Brain pericyte (primary cell): ENCODE data around the gene TIGD6.
A peak's percentile ranks its signal among the peaks of the same experiment; 100 is the strongest.
"Not testable (repeated sequence)": the region's sequence is repeated elsewhere in the genome, so short reads cannot be mapped to it uniquely, and the experiment has no call there.

Experiments
- DNase-seq: peaks from one replicate; pipeline ENCODE4 v3.0.0-alpha.2; 2012; ENCODE audit warnings: low read depth, low spot score

TIGD6 gene

GRCh38 chr5:149975409-149975808, 25.0 kb downstream of the TIGD6 start:
- no peak for DNase-seq

- no peak for DNase-seq
Observed at GRCh38 chr5:149969181-149969930, 31.1 kb downstream of the TIGD6 start.

GRCh38 chr5:149966946-149967345, 33.5 kb downstream of the TIGD6 start:
- DNase-seq: no peak

DNA sequence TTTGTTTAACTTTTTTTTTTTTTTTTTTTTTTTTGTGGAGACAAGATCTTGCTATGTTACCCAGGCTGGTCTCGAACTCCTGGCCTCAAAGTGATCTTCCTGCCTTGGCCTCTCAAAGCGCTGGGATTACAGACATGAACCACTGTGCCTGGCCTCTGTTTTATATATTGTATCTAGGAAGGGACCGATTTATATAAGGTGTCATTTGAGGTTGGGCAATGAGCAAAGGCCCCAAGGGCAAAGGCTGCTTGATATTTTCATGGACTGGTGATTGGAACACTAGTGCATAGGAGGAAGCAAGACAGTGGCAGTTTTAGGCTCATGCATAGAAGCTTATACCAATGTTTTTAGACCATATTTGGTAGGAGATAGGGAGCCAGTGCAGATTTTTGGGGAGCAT, 36.7 kb downstream of the TIGD6 start:
- no peak for DNase-seq

- no peak for DNase-seq
Observed at GRCh38 chr5:149962601-149963300, 37.7 kb downstream of the TIGD6 start.

- DNase-seq: no peak
Observed at GRCh38 chr5:149961957-149962409, 38.5 kb downstream of the TIGD6 start.

DNA sequence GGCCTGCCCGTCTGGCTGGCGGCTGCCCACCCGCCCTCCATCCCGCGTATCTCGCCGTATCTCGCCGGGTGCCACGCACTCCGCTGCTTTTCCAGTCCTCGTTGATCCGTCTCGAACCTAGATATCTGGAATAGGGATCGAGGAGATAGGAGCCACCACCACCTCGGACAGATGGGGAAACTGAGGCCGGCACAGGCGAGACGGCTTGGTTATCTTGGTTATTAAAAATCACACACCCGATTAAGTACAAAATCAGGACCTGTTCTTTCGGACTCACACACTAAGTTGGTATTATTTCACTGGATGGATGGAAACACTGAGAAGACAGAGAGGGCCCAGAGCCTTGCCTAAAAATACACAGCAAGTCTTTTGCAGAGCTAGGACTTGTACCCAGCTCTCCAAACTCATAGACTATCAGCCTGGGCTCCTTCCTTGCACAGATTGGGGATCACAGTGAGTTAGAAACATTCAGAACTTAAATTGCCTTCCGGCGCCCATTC, 39.2 kb downstream of the TIGD6 start:
- DNase-seq: no peak

- peak; percentile 91 for DNase-seq
Observed at GRCh38 chr5:149960272-149961185, 39.9 kb downstream of the TIGD6 start, which contains the start of gene SLC26A2. SLC26A2 (plus strand) TSS chr5:149960758; CDS start chr5:149977653, 16,895 bp downstream.

- no peak for DNase-seq
Observed at GRCh38 chr5:149959406-149960236, 40.8 kb downstream of the TIGD6 start.

GRCh38 chr5:149957855-149958254, 42.6 kb downstream of the TIGD6 start:
- DNase-seq: no peak

- no peak for DNase-seq
Observed at GRCh38 chr5:149956685-149957084, 43.8 kb downstream of the TIGD6 start.

DNA sequence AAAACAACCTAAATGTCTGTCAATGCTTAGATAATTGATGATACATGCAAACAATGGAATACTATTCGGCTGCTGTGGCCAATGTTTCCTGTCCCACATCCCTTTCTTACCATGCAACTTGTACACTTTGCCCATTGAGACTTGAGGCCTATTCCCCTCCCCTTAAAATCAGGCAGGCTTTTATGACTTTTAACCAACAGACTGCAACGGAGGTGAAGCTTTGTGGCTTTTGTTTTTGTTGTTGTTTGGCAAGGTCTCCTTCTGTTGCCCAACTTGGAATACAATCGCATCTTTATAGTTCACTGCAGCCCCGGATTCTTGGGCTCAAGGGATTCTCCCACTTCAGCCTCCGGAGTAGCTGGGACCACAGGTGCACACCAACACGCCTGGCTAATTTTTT, 45.7 kb downstream of the TIGD6 start:
- DNase-seq: no peak

DNA sequence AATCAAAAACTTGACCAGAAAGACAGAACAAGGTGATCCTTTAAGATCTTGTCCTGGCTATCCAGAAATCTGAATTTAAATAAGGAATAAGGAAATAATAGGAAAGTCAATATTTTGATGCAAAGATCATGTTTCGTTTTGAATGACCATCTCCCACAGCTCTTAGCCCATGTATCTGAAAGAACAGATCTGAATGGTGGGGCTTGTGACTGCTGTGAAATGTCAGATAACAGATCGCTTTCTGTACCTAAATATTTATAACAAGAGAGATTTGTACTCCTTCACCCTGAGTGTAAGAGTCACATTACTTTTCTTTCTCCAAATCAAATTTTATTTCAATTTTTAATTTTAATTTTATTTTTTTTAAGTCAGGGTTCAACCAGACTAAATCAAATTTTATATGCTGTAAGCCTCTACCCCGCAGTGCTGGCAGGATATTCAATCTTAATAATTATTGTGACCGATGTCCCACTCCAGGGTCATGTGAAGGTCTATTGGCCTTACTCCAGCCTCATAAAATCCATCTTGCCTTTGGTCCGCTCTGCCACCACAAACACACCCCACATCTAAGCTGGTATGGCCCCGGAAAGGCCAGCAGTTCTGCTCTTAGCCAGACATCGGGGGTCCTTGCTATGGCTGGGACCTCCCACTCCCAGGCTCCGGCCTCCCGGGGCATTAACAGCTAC, 46.9 kb downstream of the TIGD6 start:
- no peak for DNase-seq

- DNase-seq: no peak
Observed at GRCh38 chr5:149951138-149951749, 49.2 kb downstream of the TIGD6 start.

- no peak for DNase-seq
Observed at GRCh38 chr5:149948993-149949392, 51.5 kb downstream of the TIGD6 start.

DNA sequence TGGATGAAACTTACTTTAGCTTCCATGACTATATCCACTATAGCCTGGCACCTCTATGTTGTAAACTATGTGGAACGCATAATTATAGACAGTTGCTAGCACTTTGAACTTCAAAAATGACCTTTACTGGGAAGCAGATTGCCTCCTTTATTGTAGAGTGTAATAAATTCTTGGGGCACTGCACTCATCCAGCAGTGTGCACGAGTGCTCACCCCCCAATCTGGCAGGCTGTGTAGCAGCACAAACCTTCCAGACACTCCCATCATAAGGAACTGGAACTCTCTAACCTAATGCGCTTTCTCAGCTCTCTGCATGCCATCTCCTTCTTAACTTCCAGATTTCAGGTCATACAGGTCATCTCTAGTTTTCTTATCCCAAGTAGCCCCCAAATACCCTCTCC, 54.3 kb downstream of the TIGD6 start:
- DNase-seq: no peak

DNA sequence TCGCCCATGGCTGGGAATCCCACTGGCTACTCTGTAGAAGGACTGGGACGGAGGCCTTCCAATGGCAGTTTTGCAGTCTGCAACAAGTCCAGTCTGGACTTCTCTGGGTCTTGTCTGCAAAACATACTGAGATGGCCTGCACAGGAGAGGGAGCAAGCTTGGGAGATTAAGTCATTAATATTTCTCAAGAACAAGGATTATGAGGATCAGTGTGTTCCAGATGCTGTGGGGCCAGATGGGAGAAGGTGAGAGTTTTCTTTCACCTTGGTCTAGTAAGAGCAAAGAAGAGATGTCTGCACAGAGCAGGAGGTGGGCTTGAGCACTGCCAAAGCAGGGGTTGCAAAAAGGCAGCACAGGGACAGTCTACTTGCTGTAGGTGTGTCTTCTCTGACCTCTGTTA, 55.8 kb downstream of the TIGD6 start, which contains the start of gene PDE6A:
Gene PDE6A, minus strand, starts transcription at position 128 of the 400 bp plus-strand sequence. Its CDS starts 120 bp downstream, at position 8.
- no peak for DNase-seq

DNA sequence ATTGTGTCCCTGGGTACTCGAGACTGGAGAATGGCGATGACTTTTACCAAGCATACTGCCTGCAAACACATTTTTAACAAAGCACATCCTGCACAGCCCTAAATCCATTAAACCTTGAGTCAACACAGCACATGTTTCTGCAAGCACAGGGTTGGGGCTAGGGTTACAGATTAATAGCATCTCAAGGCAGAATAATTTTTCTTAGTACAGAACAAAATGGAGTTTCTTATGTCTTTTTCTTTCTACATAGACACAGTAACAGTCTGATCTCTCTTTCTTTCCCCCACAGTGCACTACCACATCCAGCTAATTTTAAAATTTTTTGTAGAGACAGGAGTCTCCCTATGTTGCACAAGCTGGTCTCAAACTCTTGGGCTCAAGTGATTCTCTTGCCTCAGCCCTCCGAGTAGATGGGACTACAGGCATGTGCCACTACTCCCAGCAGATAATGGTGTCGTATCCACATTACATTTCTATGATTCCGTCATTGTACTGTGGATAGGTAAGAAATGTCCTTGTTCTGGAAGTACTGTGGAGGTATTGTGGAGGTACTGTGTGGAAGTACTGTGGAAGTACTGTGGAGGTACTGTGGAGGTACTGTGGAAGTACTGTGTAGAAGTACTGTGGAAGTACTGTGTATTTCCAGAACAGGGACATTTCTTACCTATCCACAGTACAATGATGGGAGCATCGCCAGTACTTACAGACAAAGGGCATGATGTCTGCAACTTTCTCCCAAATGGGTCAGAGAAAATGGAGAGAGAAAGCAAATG, 57.1 kb downstream of the TIGD6 start:
- not testable (repeated sequence) for DNase-seq
